Endothelial cell of umbilical vein (primary cell): ENCODE measurements around the gene NUAK1. TPM values are rescaled to one million over a fixed set of nuclear protein-coding genes. Genes with fewer than 3 reads are reported as not detected.

Experiments used
- BruUV-seq: library from RNA; stranded (reverse); fragments of 400-500 nt; replicated peaks from 2 replicates; lab custom pipeline; 2021; lab: Mats Ljungman, UMichigan
- CTCF ChIA-PET: fragments of 300-600, 350-600 bp; sonication (Branson Sonifier 250); formaldehyde crosslinking; loops from one replicate; lab custom pipeline; 2021; ENCODE audit warnings: antibody characterized with exemption, inconsistent platforms; lab: Charles Lee
- POLR2A ChIA-PET: fragments of 300-600, 350-600 bp; sonication (Branson Sonifier 250); formaldehyde crosslinking; loops from one replicate; lab custom pipeline; 2021; ENCODE audit warnings: antibody characterized with exemption, inconsistent platforms; lab: Charles Lee
- DNase-seq: peaks from one replicate; pipeline ENCODE4 v3.0.0-alpha.2; 2011; ENCODE audit warnings: low read depth, low spot score
- FAIRE-seq: peaks from 2 replicates; lab custom pipeline; 2011; peaks lifted over from hg19 to GRCh38; lab: Jason Lieb, UNC
- H2AFZ ChIP-seq: 2 replicates; pipeline ENCODE4 v1.6.0; 2012; ENCODE audit warnings: low read depth, low read length, control low read depth, inconsistent platforms
- H3K27ac ChIP-seq: 2 replicates; pipeline ENCODE4 v1.5.1; 2011; ENCODE audit warnings: low read depth, mild to moderate bottlenecking, control low read depth, low read length, moderate library complexity; ENCODE audit not compliant: insufficient read depth
- H3K27me3 ChIP-seq, 2 experiments: 2 replicates each; pipeline versions ENCODE4 v1.6.0 to v1.6.1; 2011; ENCODE audit warnings: low read length in 2 of 2, mixed read lengths in 1 of 2; ENCODE audit not compliant: control insufficient read depth in 2 of 2, insufficient read depth in 2 of 2
- H3K36me3 ChIP-seq, 2 experiments: 2 replicates in 1 of 2; 3 replicates in 1 of 2; pipeline ENCODE4 v1.5.1; 2011; ENCODE audit warnings: low read length in 2 of 2, mild to moderate bottlenecking in 1 of 2, moderate library complexity in 1 of 2; ENCODE audit not compliant: control insufficient read depth in 2 of 2, insufficient read depth in 2 of 2; ENCODE audit errors: extremely low read depth in 1 of 2
- H3K4me1 ChIP-seq: 3 replicates; pipeline ENCODE4 v1.5.1; 2011; ENCODE audit warnings: mild to moderate bottlenecking, low read length; ENCODE audit not compliant: control insufficient read depth, insufficient read depth; ENCODE audit errors: extremely low read depth
- H3K4me2 ChIP-seq: 2 replicates; pipeline ENCODE4 v1.6.1; 2011; ENCODE audit warnings: low read length, control low read depth, mixed read lengths; ENCODE audit not compliant: insufficient read depth
- H3K4me3 ChIP-seq, 3 experiments: fragments of 200-600 bp in 1 of 3; sonication (generic), shearing (Covaris generic) in 1 of 3; replicated peaks in 1 of 3; 2 replicates each; pipeline ENCODE4 v1.5.1; 2011 to 2016; ENCODE audit warnings: control low read depth in 3 of 3, low read length in 3 of 3, mild to moderate bottlenecking in 2 of 3, inconsistent platforms in 1 of 3, low read depth in 1 of 3, moderate library complexity in 1 of 3; ENCODE audit not compliant: insufficient read depth in 1 of 3
- H3K79me2 ChIP-seq: 2 replicates; pipeline ENCODE4 v1.6.0; 2012; ENCODE audit warnings: low read length, inconsistent platforms; ENCODE audit not compliant: control insufficient read depth, insufficient read depth
- H3K9ac ChIP-seq: replicated peaks from 2 replicates; pipeline ENCODE3; 2011; ENCODE audit warnings: low read length, control low read depth; ENCODE audit not compliant: insufficient read depth; ENCODE audit errors: extremely low read depth
- H3K9me1 ChIP-seq: replicated peaks from 3 replicates; pipeline ENCODE4 v1.6.0; 2011; ENCODE audit warnings: mild to moderate bottlenecking, low read length; ENCODE audit not compliant: control insufficient read depth, insufficient read depth; ENCODE audit errors: extremely low read depth
- H3K9me3 ChIP-seq: replicated peaks from 2 replicates; pipeline ENCODE4 v1.5.1; 2012; ENCODE audit warnings: low read length, inconsistent platforms; ENCODE audit not compliant: control insufficient read depth, insufficient read depth
- H4K20me1 ChIP-seq: replicated peaks from 2 replicates; pipeline ENCODE3; 2011; ENCODE audit warnings: mild to moderate bottlenecking, low read length; ENCODE audit not compliant: control insufficient read depth, insufficient read depth; ENCODE audit errors: extremely low read depth
- FOS ChIP-seq: IDR thresholded peaks from 2 replicates; pipeline ENCODE4 v1.6.1; 2011; ENCODE audit warnings: mild to moderate bottlenecking, low read length, moderate library complexity, borderline replicate concordance; ENCODE audit not compliant: insufficient read depth
- JUN ChIP-seq: IDR thresholded peaks from 2 replicates; pipeline ENCODE4 v1.6.1; 2011; ENCODE audit warnings: borderline replicate concordance, low read depth; ENCODE audit not compliant: insufficient read length, insufficient read depth
- MAX ChIP-seq: IDR thresholded peaks from 2 replicates; pipeline ENCODE4 v1.6.1; 2011; ENCODE audit not compliant: insufficient read depth, insufficient read length
- MYC ChIP-seq: IDR thresholded peaks from one replicate; pipeline ENCODE4 v1.6.1; 2011; ENCODE audit warnings: mild to moderate bottlenecking, low read depth, low read length
- dilution Hi-C: fragments of 300-500 bp; cut with MboI; formaldehyde crosslinking; loops from one replicate; pipeline ENCODE4 v1.15.0; 2019; ENCODE audit warnings: low sequenced_read_pairs; ENCODE audit not compliant: extremely low pct_ligation_motif_present
- intact Hi-C: fragments of 100-400 bp; cut with micrococcal nuclease; formaldehyde crosslinking; loops from one replicate; pipeline ENCODE4 v1.10.0; 2022
- polyA plus RNA-seq, 4 experiments: library from polyadenylated mRNA; depleted of rRNA in 3 of 4; stranded (reverse) in 3 of 4; unstranded in 1 of 4; fragments of >200 nt; gene quantifications; 2 replicates each; pipeline versions ENCODE4 v1.2.1 to v1.2.3, GENCODE V29; 2011 to 2012; ENCODE audit warnings: missing spikeins in 1 of 4
- total RNA-seq: library from RNA; stranded (reverse); gene quantifications from 2 replicates; pipeline ENCODE4 v1.2.3, GENCODE V29; 2021

The NUAK1 gene
- total and polyA plus RNA-seq, 2 donors (not counting 3 experiments of a cell fraction or from before 2014, with no cell fraction given): 34.2 to 39.7 TPM

- H3K79me2 ChIP-seq: no peaks in the 10 kb centered on the region
- dilution Hi-C loops: no loop called here
- peaks cover 5% of the 10 kb centered on the region for H4K20me1 ChIP-seq
- no peak overlapping the region for H3K27ac ChIP-seq
- ChIA-PET CTCF (no interaction called here), POLR2A (interaction anchor here (0.6 kb wide), 1 partner anchor 247 kb away, joined by 11 read pairs; no protein-coding TSS in a partner anchor)
- no peak for FAIRE-seq
- H3K4me1 ChIP-seq: peaks cover 13% of the 10 kb centered on the region
- no peak overlapping the region for H3K4me3 ChIP-seq
- TF ChIP-seq MYC (no peak), FOS (no peak), JUN (no peak)
- H3K27me3 ChIP-seq: no peaks in the 10 kb centered on the region
- H3K36me3 ChIP-seq: peaks cover 0 to 40% of the 10 kb centered on the region in 2 experiments
- H2AFZ ChIP-seq: no peak overlapping the region
- no TSS peak for BruUV-seq
- H3K4me2 ChIP-seq: no peak overlapping the region
- no peak overlapping the region for H3K9ac ChIP-seq
- intact Hi-C loops: no loop called here
- H3K9me1 ChIP-seq: no peaks in the 10 kb centered on the region
- H3K9me3 ChIP-seq: no peaks in the 10 kb centered on the region
- no peak for DNase-seq
These were observed 40.0 kb downstream of the NUAK1 start for GRCh38 chr12:106098691-106099200.

- Histone ChIP-seq H3K79me2 (no peaks in the 10 kb centered on the region), H3K27me3 (no peaks in the 10 kb centered on the region), H3K9ac (no peak overlapping the region), H3K4me1 (peaks cover 14% of the 10 kb centered on the region), H3K9me3 (no peaks in the 10 kb centered on the region), H3K4me2 (peak overlapping the region; percentile 0), H4K20me1 (peaks cover 5% of the 10 kb centered on the region), H3K27ac (no peak overlapping the region), H3K4me3 (no peak overlapping the region), H3K36me3 (peaks cover 0 to 31% of the 10 kb centered on the region in 2 experiments), H3K9me1 (no peaks in the 10 kb centered on the region), H2AFZ (no peak overlapping the region)
- BruUV-seq: no TSS peak
- DNase-seq: peak; percentile 55
- intact Hi-C loops (no loop called here), dilution Hi-C loops (no loop called here)
- ChIA-PET CTCF (interaction anchor here (0.7 to 2.1 kb wide), 5 partner anchors 10 to 131 kb away, joined by 3 to 17 read pairs (median 4); no protein-coding TSS in a partner anchor), POLR2A (no interaction called here)
- TF ChIP-seq MAX (no peak), FOS (peak; percentile 12)
- FAIRE-seq: peak; percentile 84
These were observed 41.7 kb downstream of the NUAK1 start for GRCh38 chr12:106097011-106097410.
